HepG2 (cell line): Measurements from ENCODE around the gene SUSD3. TPM values are rescaled to one million over a fixed set of nuclear protein-coding genes. Genes with fewer than 3 reads are reported as not detected.

Source experiments
- MED13 ChIP-seq: sonication (generic); formaldehyde crosslinking; IDR thresholded peaks from 2 replicates; pipeline ENCODE4 v1.5.0; 2020; ENCODE audit warnings: missing genetic modification reagents
- SALL2 ChIP-seq: sonication (generic); formaldehyde crosslinking; IDR thresholded peaks from 2 replicates; pipeline ENCODE4 v1.8.1; 2023; ENCODE audit warnings: mild to moderate bottlenecking, missing genetic modification reagents, inconsistent platforms
- SIN3A ChIP-seq: IDR thresholded peaks from 2 replicates; pipeline ENCODE4 v1.6.1; 2011; ENCODE audit warnings: low read depth, mild to moderate bottlenecking, control low read depth, low read length, borderline replicate concordance
- SMARCC2 ChIP-seq: fragments of 450-650 bp; IDR thresholded peaks from 2 replicates; pipeline ENCODE4 v1.6.1; 2017; ENCODE audit warnings: antibody characterized with exemption, mild to moderate bottlenecking
- STAG1 ChIP-seq: sonication (generic); formaldehyde crosslinking; IDR thresholded peaks from 2 replicates; pipeline ENCODE4 v1.4.0; 2020; ENCODE audit warnings: missing genetic modification reagents
- TBL1XR1 ChIP-seq: fragments of 150-350 bp; IDR thresholded peaks from 2 replicates; pipeline ENCODE4 v1.6.1; 2014; ENCODE audit warnings: borderline replicate concordance, low read length; ENCODE audit not compliant: partially characterized antibody
- ZBTB10 ChIP-seq: sonication (generic); formaldehyde crosslinking; IDR thresholded peaks from 2 replicates; pipeline ENCODE4 v1.4.0; 2020; ENCODE audit warnings: missing genetic modification reagents, borderline replicate concordance
- ZMYM3 ChIP-seq: sonication (generic); formaldehyde crosslinking; IDR thresholded peaks from 2 replicates; pipeline ENCODE4 v1.5.1; 2020; ENCODE audit warnings: mild to moderate bottlenecking, missing genetic modification reagents
- ZNF33A ChIP-seq: sonication (generic); formaldehyde crosslinking; IDR thresholded peaks from 2 replicates; pipeline ENCODE4 v1.5.1; 2020; ENCODE audit warnings: missing genetic modification reagents, mild to moderate bottlenecking, moderate library complexity, borderline replicate concordance
- ZNF737 ChIP-seq: sonication (generic); formaldehyde crosslinking; IDR thresholded peaks from 2 replicates; pipeline ENCODE4 v1.5.0; 2020; ENCODE audit warnings: missing genetic modification reagents, mild to moderate bottlenecking, borderline replicate concordance
- polyA plus RNA-seq, 8 experiments: library from polyadenylated mRNA; depleted of rRNA in 3 of 8; stranded (reverse) in 7 of 8; unstranded in 1 of 8; fragments of >200 nt; fragmentation: Illumina TruSeq in 4 of 8; extraction: Trizol in 4 of 8; gene quantifications; 2 replicates each; pipeline versions ENCODE4 v1.2.1 to v1.2.3, GENCODE V29; 2011 to 2016; ENCODE audit warnings: low read depth in 4 of 8, missing spikeins in 1 of 8, mixed read lengths in 1 of 8; ENCODE audit not compliant: insufficient read depth in 1 of 8
- total RNA-seq, 5 experiments: library from RNA; depleted of rRNA; stranded (reverse); fragments of >200 nt; fragmentation: Illumina TruSeq; extraction: Trizol; gene quantifications; 2 replicates each; pipeline ENCODE4 v1.2.3, GENCODE V29; 2016; ENCODE audit warnings: low read depth in 1 of 5
- TF ChIP-seq, protein P1 (sequence below): sonication (generic); formaldehyde crosslinking; IDR thresholded peaks from 2 replicates; pipeline ENCODE4 v1.4.0; 2020; ENCODE audit warnings: mild to moderate bottlenecking, missing genetic modification reagents

Gene SUSD3
- total and polyA plus RNA-seq, 2 of the 13 experiments (the other 11 are each of a cell fraction or from before 2014, with no cell fraction given) = 7.0 to 9.1 TPM

GRCh38 chr9:93010056-93010455 is 48.4 kb upstream of the SUSD3 start (continued):
- TF ChIP-seq ZBTB10 (CRISPR knock-in tag) (no peak), SIN3A (no peak), STAG1 (CRISPR knock-in tag) (no peak), SALL2 (CRISPR knock-in tag) (no peak), ZNF737 (no peak), ZMYM3 (CRISPR knock-in tag) (no peak), MED13 (CRISPR knock-in tag) (no peak), ZNF33A (CRISPR knock-in tag) (no peak), SMARCC2 (no peak), TBL1XR1 (no peak)
- TF ChIP-seq, protein P1, sequence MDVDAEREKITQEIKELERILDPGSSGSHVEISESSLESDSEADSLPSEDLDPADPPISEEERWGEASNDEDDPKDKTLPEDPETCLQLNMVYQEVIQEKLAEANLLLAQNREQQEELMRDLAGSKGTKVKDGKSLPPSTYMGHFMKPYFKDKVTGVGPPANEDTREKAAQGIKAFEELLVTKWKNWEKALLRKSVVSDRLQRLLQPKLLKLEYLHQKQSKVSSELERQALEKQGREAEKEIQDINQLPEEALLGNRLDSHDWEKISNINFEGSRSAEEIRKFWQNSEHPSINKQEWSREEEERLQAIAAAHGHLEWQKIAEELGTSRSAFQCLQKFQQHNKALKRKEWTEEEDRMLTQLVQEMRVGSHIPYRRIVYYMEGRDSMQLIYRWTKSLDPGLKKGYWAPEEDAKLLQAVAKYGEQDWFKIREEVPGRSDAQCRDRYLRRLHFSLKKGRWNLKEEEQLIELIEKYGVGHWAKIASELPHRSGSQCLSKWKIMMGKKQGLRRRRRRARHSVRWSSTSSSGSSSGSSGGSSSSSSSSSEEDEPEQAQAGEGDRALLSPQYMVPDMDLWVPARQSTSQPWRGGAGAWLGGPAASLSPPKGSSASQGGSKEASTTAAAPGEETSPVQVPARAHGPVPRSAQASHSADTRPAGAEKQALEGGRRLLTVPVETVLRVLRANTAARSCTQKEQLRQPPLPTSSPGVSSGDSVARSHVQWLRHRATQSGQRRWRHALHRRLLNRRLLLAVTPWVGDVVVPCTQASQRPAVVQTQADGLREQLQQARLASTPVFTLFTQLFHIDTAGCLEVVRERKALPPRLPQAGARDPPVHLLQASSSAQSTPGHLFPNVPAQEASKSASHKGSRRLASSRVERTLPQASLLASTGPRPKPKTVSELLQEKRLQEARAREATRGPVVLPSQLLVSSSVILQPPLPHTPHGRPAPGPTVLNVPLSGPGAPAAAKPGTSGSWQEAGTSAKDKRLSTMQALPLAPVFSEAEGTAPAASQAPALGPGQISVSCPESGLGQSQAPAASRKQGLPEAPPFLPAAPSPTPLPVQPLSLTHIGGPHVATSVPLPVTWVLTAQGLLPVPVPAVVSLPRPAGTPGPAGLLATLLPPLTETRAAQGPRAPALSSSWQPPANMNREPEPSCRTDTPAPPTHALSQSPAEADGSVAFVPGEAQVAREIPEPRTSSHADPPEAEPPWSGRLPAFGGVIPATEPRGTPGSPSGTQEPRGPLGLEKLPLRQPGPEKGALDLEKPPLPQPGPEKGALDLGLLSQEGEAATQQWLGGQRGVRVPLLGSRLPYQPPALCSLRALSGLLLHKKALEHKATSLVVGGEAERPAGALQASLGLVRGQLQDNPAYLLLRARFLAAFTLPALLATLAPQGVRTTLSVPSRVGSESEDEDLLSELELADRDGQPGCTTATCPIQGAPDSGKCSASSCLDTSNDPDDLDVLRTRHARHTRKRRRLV = no peak
